NOMO-1 (cell line): ENCODE data around the gene CHRM4.
"Not testable (repeated sequence)": the region's sequence is repeated elsewhere in the genome, so short reads cannot be mapped to it uniquely, and the experiment has no call there.

Experiments used
- DNase-seq, 2 experiments: peaks; one replicate each; lab custom pipeline; 2025; ENCODE audit not compliant: unreplicated experiment in 2 of 2; lab: John Stamatoyannopoulos, UW

CHRM4 gene

DNA sequence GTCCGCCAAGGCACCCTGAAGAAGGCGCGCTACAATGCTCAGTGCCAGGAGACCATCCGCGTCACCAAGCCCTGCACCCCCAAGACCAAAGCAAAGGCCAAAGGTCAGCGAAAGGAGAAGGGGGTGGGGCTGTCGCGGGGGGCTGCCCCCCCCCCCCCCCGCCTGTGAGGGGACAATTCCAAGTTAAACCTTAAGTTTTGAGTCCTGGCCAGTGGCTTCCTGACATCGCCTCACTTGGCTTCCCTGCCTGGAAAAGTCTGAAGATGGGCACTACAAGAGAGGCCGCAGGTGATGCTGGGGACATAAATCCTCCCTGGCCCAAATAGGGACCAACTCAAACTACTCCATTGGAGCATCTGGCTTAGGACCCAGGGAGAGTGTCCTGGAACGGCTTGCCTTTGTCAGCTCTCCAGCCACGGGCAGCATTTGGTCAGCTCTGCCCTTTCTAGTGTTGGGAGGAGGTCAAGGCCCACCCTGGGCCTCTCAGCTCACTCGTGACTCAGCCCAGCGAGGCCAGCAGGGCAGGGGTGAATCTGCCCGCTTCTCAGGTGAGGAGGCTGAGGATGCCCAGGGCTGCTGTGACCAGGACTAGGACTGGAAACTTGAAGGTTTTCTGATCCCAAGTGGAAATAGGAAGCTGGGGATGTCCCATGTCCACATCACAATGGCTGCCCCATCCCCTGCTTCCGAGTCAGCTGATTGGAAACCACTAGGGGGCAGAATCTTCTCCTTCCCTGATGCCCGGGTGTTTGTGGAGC lies 8.8 kb downstream of the CHRM4 start:
- no peak for DNase-seq

DNA sequence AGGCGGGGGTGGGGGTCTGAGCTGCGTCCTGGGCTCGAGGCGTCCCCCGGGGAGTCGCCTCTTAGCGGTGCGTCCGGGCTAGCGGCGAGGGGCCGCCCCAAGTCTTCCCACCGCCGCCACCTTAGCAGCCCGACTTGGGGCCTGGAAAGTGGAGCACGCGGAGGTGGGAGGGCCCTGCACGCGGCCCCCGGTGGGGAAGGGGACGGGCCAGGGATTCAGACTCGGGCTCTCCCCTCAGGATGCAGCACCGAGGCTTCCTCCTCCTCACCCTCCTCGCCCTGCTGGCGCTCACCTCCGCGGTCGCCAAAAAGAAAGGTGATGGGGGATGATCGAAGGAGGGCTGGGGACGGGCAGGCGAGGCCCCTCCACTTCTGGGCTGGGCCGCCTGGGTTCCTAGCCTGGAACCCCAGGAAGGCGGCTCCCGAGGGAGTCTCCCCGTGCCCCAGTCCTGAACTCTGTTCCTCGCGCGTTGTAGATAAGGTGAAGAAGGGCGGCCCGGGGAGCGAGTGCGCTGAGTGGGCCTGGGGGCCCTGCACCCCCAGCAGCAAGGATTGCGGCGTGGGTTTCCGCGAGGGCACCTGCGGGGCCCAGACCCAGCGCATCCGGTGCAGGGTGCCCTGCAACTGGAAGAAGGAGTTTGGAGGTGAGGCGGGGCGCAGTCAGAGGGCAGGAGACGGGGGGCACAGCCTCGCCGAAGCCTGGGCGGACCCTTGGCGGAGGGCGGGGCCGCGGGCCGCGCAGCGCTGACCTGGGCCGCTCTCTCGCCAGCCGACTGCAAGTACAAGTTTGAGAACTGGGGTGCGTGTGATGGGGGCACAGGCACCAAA lies 9.5 kb downstream of the CHRM4 start:
- DNase-seq: no peak

DNA sequence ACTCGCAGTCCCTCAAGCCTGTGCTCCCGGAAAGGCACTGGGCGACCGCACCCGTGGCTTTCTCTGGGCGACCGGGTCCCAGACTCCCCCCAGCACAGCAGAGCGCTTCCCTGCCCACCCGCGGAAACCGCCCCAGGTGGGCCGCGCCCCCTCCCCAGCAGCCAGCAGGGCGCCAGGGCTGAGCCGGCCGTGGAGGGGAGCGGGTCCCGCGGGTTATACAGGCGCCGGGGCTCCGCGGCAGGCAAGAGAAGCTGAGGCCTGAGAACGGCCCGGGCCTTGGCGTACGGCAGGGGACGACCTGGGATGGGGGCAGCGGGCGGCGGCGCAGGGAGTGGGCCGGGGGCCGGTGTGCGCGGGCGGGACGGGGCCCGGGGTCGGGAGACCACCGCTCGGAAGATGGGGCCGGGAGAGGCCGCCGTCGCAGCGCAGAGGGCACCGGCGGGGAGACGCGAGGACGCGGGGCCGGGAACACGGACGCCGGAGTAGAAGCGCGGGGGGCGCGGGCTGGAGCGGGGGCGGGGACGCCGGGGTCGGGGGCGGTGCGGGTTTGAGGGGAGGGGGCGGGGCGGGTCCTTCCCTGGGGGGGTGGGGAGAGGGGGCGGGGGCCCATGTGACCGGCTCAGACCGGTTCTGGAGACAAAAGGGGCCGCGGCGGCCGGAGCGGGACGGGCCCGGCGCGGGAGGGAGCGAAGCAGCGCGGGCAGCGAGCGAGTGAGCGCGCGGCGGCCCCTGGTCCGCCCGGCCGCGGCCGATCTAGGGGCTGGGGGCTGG lies 10.3 kb downstream of the CHRM4 start, which contains the start of gene MDK:
MDK (plus strand) TSS at position 622 of the 771 bp plus-strand sequence. CDS start 389 bp downstream, outside the sequence.
- DNase-seq: no peak

DNA sequence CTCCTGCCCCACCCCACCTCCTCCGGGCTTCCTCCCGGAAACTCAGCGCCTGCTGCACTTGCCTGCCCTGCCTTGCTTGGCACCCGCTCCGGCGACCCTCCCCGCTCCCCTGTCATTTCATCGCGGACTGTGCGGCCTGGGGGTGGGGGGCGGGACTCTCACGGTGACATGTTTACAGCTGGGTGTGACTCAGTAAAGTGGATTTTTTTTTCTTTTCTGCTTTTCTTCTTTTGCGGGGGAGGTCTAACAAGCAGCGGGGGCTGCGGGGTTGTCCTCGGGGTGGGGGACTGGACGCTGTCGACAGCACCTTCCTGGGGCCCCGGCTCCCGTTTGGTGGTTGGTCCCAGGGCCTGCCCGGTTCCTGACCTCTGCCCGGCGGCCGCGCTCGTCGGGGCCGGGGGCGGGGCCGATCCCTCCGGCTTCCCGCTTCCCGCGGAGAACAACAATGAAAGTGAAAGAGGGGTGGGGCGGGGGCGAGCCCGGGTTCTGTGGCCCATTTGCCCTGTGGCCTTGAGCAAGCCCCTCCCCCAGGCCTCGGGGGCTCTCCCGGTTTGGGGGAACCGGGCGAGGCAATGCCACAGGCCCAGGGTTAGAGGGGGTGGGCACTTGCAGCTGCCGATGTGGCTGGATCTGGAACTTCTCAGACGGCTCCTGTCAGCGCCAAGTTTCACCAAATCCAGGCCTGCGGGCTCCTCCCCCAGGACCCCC lies 11.1 kb downstream of the CHRM4 start:
- no peak for DNase-seq

DNA sequence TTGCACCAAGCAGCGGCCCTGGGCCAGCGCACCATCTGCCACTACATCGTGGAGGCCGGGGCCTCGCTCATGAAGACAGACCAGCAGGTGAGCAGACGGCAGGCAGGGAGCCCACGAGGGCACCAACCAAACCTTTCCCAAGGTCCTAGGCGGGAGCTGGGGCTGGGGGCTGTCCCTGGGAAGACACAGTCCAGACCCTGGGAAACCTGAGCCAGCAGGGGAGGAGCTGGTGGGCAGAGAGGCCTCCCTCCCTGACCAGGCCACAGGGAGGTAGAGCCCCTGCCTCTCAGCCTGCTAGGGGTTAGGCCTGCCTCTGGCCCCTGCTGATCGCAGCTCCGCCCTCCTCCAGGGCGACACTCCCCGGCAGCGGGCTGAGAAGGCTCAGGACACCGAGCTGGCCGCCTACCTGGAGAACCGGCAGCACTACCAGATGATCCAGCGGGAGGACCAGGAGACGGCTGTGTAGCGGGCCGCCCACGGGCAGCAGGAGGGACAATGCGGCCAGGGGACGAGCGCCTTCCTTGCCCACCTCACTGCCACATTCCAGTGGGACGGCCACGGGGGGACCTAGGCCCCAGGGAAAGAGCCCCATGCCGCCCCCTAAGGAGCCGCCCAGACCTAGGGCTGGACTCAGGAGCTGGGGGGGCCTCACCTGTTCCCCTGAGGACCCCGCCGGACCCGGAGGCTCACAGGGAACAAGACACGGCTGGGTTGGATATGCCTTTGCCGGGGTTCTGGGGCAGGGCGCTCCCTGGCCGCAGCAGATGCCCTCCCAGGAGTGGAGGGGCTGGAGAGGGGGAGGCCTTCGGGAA lies 11.9 kb downstream of the CHRM4 start:
- DNase-seq: not testable (repeated sequence)

DNA sequence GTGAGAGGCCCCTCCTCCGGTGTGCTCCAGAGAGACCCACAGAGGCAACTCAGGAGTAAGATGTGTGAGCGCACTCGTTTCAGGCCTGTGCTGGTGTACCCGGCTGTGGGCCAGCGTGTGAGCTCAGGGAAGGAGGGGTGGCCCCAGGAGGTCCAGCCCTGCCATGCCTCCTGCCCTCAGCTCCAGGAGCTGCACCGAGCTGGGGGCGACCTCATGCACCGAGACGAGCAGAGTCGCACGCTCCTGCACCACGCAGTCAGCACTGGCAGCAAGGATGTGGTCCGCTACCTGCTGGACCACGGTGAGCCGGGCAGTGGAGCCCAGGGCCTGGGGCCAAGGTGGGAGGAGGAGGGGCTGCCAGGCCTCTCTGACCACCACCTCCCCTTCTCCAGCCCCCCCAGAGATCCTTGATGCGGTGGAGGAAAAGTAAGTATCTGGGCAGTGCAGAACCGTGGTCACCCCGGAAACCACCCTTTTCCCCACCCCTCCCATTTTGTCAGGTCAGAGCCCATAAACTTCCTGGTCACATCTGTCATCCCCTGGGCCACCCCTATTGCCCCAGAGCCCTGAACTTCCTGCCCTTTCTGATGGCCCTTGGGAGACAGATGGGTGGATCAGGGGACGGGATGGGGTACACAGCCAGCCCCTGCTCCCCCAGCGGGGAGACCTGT lies 12.6 kb downstream of the CHRM4 start:
- DNase-seq: no peak

DNA sequence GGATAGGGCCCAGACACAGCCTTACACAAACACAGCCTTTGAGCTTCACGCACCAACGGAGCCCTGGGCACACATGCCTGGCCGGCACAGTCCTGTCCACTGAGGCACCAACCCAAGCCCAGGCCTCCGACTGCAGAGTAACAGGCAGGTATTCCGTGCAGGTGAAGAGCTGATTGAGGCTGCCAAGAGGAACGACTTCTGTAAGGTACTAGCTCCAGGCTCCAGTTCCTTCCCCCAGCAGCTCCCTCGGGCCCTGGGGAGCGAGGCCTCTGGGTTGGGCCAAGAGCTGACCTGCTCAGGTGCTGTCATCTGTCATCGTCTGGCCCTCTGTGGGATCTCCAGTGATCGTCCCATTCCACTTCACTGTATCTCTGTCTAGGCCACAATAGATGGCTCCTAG lies 13.3 kb downstream of the CHRM4 start:
- no peak for DNase-seq

DNA sequence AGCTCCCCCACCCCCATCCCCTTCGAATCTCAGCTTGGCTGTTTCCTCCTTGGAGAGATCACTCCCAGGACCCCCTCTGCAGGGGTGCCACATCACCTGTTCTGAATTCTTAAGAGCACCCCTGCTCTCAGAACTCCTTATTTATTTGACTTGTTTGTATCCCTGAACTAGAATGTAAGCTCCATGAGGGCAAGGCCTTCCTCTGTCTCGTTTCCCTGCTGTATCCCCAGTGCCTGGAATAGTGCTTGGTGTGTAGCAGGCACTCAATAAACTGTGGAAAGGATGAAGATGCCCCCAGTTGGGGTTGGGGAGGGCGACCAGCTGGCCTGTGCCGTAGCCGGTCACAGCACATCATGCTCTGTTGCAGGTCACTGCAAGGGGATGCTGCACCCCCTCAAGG lies 13.7 kb downstream of the CHRM4 start:
- no peak for DNase-seq

DNA sequence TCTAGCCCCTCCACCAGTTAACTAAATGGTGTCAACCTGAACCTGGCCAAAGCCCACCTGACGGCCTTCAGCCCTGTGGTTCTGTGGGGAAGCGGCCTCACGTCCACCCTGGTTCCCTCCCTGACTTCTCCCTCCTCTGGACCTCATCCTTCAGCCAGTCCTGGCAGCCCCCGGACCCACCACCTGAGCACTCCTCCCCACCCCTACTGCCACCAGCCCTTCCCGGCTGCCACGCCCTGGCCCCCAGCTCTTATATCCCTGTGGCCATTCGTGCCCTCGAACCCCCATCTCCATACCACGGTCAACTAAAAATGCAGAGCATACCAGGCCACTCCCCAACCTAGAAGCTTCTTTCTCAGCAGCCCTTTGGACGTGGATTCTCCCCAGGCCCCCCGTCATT lies 14.3 kb downstream of the CHRM4 start:
- DNase-seq: no peak

DNA sequence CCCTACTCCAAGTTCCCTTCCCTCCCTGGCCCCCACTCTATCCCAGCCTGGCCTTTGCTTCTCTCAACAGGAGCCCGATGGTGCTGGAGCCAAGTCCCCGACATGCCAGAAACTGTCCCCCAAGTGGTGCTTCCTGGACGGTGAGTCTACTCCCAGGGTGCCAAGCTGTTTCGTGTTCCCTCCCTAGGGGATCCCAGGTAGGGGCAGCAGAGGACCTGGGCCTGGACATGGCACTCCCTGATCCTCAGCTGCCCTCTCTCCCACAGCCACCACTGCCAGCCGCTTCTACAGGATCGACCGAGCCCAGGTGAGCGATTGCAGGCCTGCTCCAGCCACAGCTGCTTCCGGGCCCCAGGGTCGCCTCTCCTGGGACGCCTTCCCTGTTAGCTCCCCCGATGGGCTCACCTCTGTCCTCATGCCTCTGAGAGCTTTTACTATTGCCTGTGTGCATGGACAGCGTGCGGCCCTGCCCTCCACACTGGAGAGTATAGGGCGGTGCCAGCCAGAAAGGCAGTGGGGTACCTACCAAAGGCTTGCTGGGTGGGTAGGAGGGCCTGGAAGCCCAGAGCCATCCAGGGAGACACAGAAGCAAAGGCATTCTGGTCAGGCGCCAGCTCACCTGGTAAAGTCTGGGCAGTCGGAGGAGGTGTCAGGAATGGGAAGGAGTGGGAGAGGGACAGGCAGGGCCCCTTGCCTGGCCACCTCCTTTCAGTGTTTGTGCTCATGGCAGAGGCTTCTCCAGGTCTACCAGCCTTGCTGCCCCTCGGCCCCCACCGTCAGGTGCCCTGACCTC lies 15.1 kb downstream of the CHRM4 start:
- no peak for DNase-seq

DNA sequence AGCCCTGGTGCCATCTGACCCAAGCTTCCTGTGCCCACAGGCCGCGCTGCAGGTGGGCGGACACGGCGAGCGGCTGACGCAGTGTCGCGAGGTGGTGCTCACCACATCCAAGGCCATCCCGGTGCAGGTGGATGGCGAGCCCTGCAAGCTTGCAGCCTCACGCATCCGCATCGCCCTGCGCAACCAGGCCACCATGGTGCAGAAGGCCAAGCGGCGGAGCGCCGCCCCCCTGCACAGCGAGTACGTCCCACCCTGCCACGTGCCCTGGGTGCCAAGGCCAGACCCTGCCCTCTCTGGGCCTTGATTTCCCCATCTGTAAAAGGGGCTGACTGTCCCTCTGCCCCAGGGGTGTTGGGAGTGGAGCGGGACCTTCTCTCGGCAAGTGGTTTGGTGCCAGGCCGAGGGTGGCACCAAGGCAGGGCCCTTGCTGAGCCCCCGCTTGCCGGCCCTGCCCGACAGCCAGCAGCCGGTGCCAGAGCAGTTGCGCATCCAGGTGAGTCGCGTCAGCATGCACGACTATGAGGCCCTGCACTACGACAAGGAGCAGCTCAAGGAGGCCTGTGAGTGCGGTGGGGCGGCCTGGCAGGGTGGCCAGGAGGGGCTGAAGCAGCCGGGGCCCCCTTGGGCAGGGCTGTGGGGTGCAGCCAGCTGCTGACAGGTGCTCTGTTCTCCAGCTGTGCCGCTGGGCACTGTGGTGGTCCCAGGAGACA lies 16.0 kb downstream of the CHRM4 start:
- DNase-seq: no peak

DNA sequence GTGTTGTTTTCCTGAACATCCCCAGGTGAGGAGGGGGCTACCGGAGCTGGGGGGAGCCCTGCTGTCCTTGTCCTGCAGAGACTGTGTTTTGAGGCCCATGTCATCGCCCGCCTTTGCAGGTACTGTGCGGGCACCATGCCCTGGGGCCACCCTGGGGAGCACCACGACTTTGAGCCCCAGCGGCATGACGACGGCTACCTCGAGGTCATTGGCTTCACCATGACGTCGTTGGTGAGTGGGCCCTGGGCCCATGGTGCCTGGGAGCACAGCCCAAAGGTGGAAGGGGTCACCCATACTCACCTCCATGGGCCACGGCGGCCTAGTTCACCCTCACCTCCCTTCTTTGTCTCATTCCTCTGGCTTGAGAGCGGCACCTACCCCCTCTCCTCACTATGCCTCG lies 16.8 kb downstream of the CHRM4 start:
- DNase-seq: no peak

DNA sequence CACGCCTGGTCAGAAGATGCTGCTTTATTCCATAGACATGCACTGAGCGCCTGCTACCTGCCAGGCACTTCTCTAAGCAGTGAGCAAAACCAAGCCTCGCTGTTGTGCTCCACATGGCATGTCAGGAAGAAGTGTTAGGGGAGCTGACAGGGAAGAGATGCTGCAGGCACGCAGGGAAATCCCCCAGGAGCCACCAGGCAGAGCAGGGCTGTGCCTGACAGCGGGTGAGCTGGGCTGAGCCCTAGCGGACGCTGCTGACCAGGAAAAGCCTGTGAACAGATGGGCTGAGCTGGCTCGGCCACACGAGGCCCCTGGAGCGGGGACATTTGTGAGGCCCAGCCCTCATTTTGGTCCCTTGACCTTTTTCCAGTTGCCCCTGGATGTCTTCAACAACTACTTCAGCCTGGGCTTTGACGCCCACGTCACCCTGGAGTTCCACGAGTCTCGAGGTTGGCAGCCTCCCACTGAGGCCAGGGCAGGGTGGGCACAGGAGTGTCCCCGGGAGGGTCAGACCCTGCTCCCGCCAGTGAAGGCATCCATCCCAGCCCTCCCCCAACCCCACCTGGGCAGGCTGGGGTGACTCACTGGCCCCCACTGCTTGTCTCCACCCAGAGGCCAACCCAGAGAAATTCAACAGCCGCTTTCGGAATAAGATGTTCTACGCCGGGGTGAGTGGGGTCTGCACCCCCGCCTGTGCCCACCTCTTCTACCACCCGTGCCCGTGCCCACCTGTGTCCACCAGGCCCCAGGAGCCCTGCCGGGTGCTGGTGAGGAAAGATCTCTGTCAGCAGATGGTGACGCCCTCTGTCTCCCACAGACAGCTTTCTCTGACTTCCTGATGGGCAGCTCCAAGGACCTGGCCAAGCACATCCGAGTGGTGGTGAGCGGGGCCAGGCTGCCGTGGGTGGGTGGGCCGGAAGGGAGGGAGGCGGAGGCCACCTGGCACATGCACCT lies 17.5 kb downstream of the CHRM4 start:
- no peak for DNase-seq

DNA sequence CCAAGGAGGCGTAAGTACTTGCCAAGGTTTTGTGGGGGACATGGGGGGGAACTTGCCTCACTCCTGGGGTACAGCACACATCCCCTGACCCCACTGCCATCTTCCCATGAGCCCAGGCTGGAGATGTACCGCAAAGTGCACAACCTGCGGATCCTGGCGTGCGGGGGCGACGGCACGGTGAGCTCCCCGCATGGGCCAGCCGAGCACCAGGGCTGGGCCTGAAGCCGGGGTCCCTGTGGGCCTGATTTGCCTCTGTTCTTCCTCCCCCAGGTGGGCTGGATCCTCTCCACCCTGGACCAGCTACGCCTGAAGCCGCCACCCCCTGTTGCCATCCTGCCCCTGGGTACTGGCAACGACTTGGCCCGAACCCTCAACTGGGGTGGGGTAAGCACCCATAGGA lies 19.1 kb downstream of the CHRM4 start:
- not testable (repeated sequence) for DNase-seq

DNA sequence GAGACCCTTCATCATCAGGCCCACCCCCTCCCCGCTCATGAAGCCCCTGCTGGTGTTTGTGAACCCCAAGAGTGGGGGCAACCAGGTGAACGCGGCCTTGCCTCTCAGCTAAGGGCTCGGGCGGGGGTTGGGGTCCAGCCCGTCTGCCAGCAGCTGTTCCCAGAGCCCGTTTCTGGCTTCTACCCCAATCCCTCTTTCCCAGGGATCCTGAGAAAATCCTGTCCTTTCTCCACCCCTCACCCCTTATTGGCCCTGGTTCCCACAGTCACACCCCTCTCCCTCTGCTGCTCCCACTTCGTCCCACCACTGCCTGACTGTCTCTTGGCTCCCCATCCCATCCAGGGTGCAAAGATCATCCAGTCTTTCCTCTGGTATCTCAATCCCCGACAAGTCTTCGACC lies 19.5 kb downstream of the CHRM4 start:
- DNase-seq: no peak

DNA sequence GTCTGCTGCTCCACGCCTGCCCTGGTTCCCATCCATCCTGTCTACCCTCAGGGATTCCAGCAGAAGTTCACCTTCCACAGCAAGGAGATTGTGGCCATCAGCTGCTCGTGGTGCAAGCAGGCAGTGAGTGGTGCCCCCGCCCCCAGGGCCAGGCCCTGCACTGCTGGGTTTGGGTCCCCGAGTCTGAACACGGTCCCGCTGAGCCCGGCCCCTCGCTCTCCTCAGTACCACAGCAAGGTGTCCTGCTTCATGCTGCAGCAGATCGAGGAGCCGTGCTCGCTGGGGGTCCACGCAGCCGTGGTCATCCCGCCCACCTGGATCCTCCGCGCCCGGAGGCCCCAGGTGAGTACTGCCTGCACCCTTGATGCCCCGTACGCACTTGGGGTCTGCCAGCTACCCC lies 20.3 kb downstream of the CHRM4 start:
- DNase-seq: not testable (repeated sequence)

DNA sequence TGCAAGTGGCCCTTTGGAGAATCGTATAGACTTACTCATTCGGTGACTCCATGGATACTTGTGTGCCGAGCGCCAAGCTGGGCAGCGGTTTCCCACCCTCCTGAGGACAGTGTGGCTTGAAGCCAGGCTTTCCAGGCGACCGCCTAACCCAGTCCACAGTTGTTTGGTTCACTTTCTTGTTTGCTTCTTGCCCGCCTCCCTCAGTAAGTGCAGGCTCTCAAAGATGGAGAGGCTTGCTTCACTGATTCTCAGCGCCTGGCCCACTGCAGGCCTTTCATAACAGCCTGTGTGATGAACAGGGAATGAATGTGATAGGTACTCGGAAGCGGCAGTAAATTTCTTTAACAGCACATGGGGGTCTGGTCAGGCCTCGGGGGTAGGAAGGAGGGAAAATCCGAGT lies 21.3 kb downstream of the CHRM4 start:
- no peak for DNase-seq
